Colonic mucosa (tissue), 4 donors: ENCODE measurements around the gene WDR5. TPM values are rescaled to one million over a fixed set of nuclear protein-coding genes. Genes with fewer than 3 reads are reported as not detected.

Source experiments
- DNase-seq: peaks from one replicate; pipeline ENCODE4 v3.0.0-alpha.2; 2020
- H3K27ac ChIP-seq: fragments of 200-600 bp; one replicate; pipeline ENCODE4 v1.8.0; 2021
- H3K27me3 ChIP-seq: fragments of 200-600 bp; one replicate; pipeline ENCODE4 v1.8.0; 2021
- H3K36me3 ChIP-seq: fragments of 200-600 bp; one replicate; pipeline ENCODE4 v1.8.0; 2021
- H3K4me1 ChIP-seq: fragments of 200-600 bp; one replicate; pipeline ENCODE4 v1.8.0; 2021; ENCODE audit warnings: mild to moderate bottlenecking
- H3K4me3 ChIP-seq: fragments of 200-600 bp; one replicate; pipeline ENCODE4 v1.8.0; 2021
- H3K9ac ChIP-seq, 2 donors: one replicate each; pipeline ENCODE4 v1.7.0; 2013; ENCODE audit warnings: control low read depth in 2 of 2, low read depth in 2 of 2, low read length in 2 of 2
- H3K9me3 ChIP-seq: fragments of 200-600 bp; one replicate; pipeline ENCODE4 v1.8.0; 2021
- CTCF ChIP-seq: fragments of 200-600 bp; IDR thresholded peaks from one replicate; pipeline ENCODE4 v1.8.0; 2022; ENCODE audit warnings: antibody characterized with exemption, mild to moderate bottlenecking
- intact Hi-C: fragments of 100-400 bp; cut with DNase I; formaldehyde crosslinking; loops from one replicate; pipeline ENCODE4 v1.14.1; 2022
- total RNA-seq, 2 donors: library from RNA; stranded (reverse); fragmentation: NEBNext Ultra II Directional in 1 of 2; extraction: Animal tissue kit (Norgen Biotek cat#: 25700) in 1 of 2; gene quantifications; one replicate each; pipeline ENCODE4 v1.2.1, GENCODE V29; 2021
- donor health status: healthy.
- donor health status: DM: no; HTN: no; CAD: no.
- donor health status: DM: no; HTN: no; CAD: no.

Gene WDR5
- total RNA-seq, 2 donors from 2014 or later = 22.6 to 38.2 TPM

- Histone ChIP-seq H3K9ac (no peak overlapping the region), H3K4me3 (no peak overlapping the region), H3K36me3 (peaks cover 10% of the 10 kb centered on the region), H3K4me1 (no peaks in the 10 kb centered on the region), H3K27ac (no peak overlapping the region), H3K27me3 (no peaks in the 10 kb centered on the region), H3K9me3 (no peaks in the 10 kb centered on the region)
- intact Hi-C loops = loop anchor here (5.0 kb wide), 1 partner anchor 350 kb away; no protein-coding TSS in a partner anchor
- TF ChIP-seq CTCF = no peak
- DNase-seq = no peak
Measured at GRCh38 chr9:134152022-134152448, 16.2 kb downstream of the WDR5 start.

- H3K27ac ChIP-seq = no peak overlapping the region
- DNase-seq = no peak
- no peak overlapping the region for H3K4me3 ChIP-seq
- H3K27me3 ChIP-seq = no peaks in the 10 kb centered on the region
- peaks cover 10% of the 10 kb centered on the region for H3K36me3 ChIP-seq
- no peaks in the 10 kb centered on the region for H3K4me1 ChIP-seq
- TF ChIP-seq CTCF = no peak
- intact Hi-C loops = loop anchor here (5.0 kb wide), 1 partner anchor 350 kb away; no protein-coding TSS in a partner anchor
- H3K9me3 ChIP-seq = no peaks in the 10 kb centered on the region
- no peak overlapping the region for H3K9ac ChIP-seq
Measured at GRCh38 chr9:134152488-134152887, 16.6 kb downstream of the WDR5 start.

- H3K4me3 ChIP-seq = no peak overlapping the region
- H3K4me1 ChIP-seq = no peaks in the 10 kb centered on the region
- no peak overlapping the region for H3K9ac ChIP-seq
- TF ChIP-seq CTCF = no peak
- no peak overlapping the region for H3K27ac ChIP-seq
- no peaks in the 10 kb centered on the region for H3K9me3 ChIP-seq
- intact Hi-C loops = loop anchor here (5.0 kb wide), 1 partner anchor 351 kb away; no protein-coding TSS in a partner anchor
- H3K27me3 ChIP-seq = no peaks in the 10 kb centered on the region
- DNase-seq = no peak
- peaks cover 10% of the 10 kb centered on the region for H3K36me3 ChIP-seq
Measured at GRCh38 chr9:134153450-134153849, 17.6 kb downstream of the WDR5 start.

GRCh38 chr9:134154262-134154701, 18.4 kb downstream of the WDR5 start:
- Histone ChIP-seq H3K9me3 (no peaks in the 10 kb centered on the region), H3K27me3 (no peaks in the 10 kb centered on the region), H3K4me3 (no peak overlapping the region), H3K9ac (no peak overlapping the region), H3K36me3 (peaks cover 2% of the 10 kb centered on the region), H3K27ac (no peak overlapping the region), H3K4me1 (no peaks in the 10 kb centered on the region)
- no peak for TF ChIP-seq CTCF
- intact Hi-C loops = loop anchor here (5.0 kb wide), 1 partner anchor 352 kb away; no protein-coding TSS in a partner anchor
- DNase-seq = no peak

- no peak overlapping the region for H3K4me3 ChIP-seq
- H3K27ac ChIP-seq = no peak overlapping the region
- no peak for TF ChIP-seq CTCF
- no peaks in the 10 kb centered on the region for H3K27me3 ChIP-seq
- H3K9me3 ChIP-seq = no peaks in the 10 kb centered on the region
- intact Hi-C loops = no loop called here
- no peak for DNase-seq
- no peaks in the 10 kb centered on the region for H3K4me1 ChIP-seq
- no peak overlapping the region for H3K9ac ChIP-seq
- no peaks in the 10 kb centered on the region for H3K36me3 ChIP-seq
Measured at GRCh38 chr9:134155812-134156377, 20.0 kb downstream of the WDR5 start.
